OCI-LY7 (cell line): ENCODE measurements around the gene ERLIN1. TPM values are rescaled to one million over a fixed set of nuclear protein-coding genes. Genes with fewer than 3 reads are reported as not detected.

ENCODE experiments used
- BruUV-seq: library from RNA; stranded (reverse); fragments of 400-500 nt; replicated peaks from 2 replicates; lab custom pipeline; 2021; lab: Mats Ljungman, UMichigan
- CTCF ChIA-PET: fragments of 300-600 bp; sonication (Branson Sonifier 250); formaldehyde crosslinking; loops from one replicate; lab custom pipeline; 2022; ENCODE audit warnings: antibody characterized with exemption; ENCODE audit not compliant: unreplicated experiment; lab: Charles Lee
- POLR2A ChIA-PET: fragments of 300-600 bp; sonication (Branson Sonifier 250); formaldehyde crosslinking; loops from one replicate; lab custom pipeline; 2022; ENCODE audit warnings: antibody characterized with exemption; lab: Charles Lee
- DNase-seq: peaks from one replicate; pipeline ENCODE4 v3.0.0-alpha.2; 2015; ENCODE audit warnings: low spot score
- H2AFZ ChIP-seq: fragments of 200-600 bp; sonication (generic), shearing (Covaris generic); 2 replicates; pipeline ENCODE4 v1.6.1; 2014; ENCODE audit warnings: mild to moderate bottlenecking, antibody characterized with exemption, low read length, moderate library complexity
- H3K27ac ChIP-seq: fragments of 200-600 bp; sonication (generic); 2 replicates; pipeline ENCODE4 v1.5.1; 2014; ENCODE audit warnings: mixed run types, low read depth, mild to moderate bottlenecking, moderate library complexity, low read length, inconsistent platforms; ENCODE audit not compliant: poor library complexity, severe bottlenecking
- H3K36me3 ChIP-seq: fragments of 200-600 bp; sonication (generic); 2 replicates; pipeline ENCODE4 v1.6.1; 2014; ENCODE audit warnings: mild to moderate bottlenecking, antibody characterized with exemption, low read length, moderate library complexity, mixed read lengths; ENCODE audit not compliant: insufficient read depth
- H3K4me1 ChIP-seq: fragments of 200-600 bp; sonication (generic); 2 replicates; pipeline ENCODE4 v1.5.1; 2014; ENCODE audit warnings: mild to moderate bottlenecking, low read length; ENCODE audit not compliant: insufficient read depth, poor library complexity, severe bottlenecking
- H3K4me2 ChIP-seq: fragments of 200-600 bp; sonication (generic); 2 replicates; pipeline ENCODE4 v1.6.1; 2014; ENCODE audit warnings: mild to moderate bottlenecking, low read length
- H3K4me3 ChIP-seq: fragments of 200-600 bp; sonication (generic); 2 replicates; pipeline ENCODE4 v1.5.1; 2014; ENCODE audit warnings: mild to moderate bottlenecking, low read depth, low read length; ENCODE audit not compliant: poor library complexity, severe bottlenecking
- H3K79me2 ChIP-seq: fragments of 200-600 bp; sonication (generic); 2 replicates; pipeline ENCODE4 v1.6.1; 2016; ENCODE audit warnings: low read depth, mild to moderate bottlenecking, low read length, moderate library complexity, mixed read lengths; ENCODE audit not compliant: insufficient read depth
- H3K9me2 ChIP-seq: fragments of 200-600 bp; sonication (generic); 2 replicates; pipeline ENCODE4 v1.6.1; 2016; ENCODE audit warnings: mild to moderate bottlenecking, low read length, mixed read lengths; ENCODE audit not compliant: insufficient read depth
- H3K9me3 ChIP-seq: fragments of 200-600 bp; sonication (generic); 2 replicates; pipeline ENCODE4 v1.6.1; 2014; ENCODE audit warnings: mild to moderate bottlenecking, mixed run types, low read length, mixed read lengths
- H4K20me1 ChIP-seq: fragments of 200-600 bp; sonication (generic); 2 replicates; pipeline ENCODE4 v1.6.1; 2014; ENCODE audit warnings: mild to moderate bottlenecking, antibody characterized with exemption, low read length, moderate library complexity, mixed read lengths; ENCODE audit not compliant: insufficient read depth
- EZH2phosphoT487 ChIP-seq: fragments of 200-600 bp; sonication (generic); IDR thresholded peaks from 2 replicates; pipeline ENCODE4 v1.6.1; 2018; ENCODE audit warnings: low read depth, borderline replicate concordance, mild to moderate bottlenecking, mixed run types, antibody characterized with exemption, low read length, moderate library complexity, mixed read lengths
- intact Hi-C: fragments of 100-400 bp; cut with micrococcal nuclease; formaldehyde crosslinking; loops from one replicate; pipeline ENCODE4 v1.10.0; 2022; ENCODE audit not compliant: unreplicated experiment
- total RNA-seq, 2 experiments: library from RNA; depleted of rRNA in 1 of 2; stranded (reverse); fragments of >200 nt in 1 of 2; shearing (Covaris generic) in 1 of 2; gene quantifications; 2 replicates each; pipeline ENCODE4 v1.2.3, GENCODE V29; 2014 to 2022
- TF ChIP-seq, protein P1 (sequence below): fragments of 200-600 bp; sonication (generic); conservative IDR thresholded peaks from 2 replicates; pipeline ENCODE4 v1.5.1; 2014; ENCODE audit warnings: mild to moderate bottlenecking, antibody characterized with exemption, low read length, moderate library complexity, mixed read lengths

Gene ERLIN1
- total RNA-seq, 2 experiments from 2014 or later = 24.1 to 26.7 TPM

DNA sequence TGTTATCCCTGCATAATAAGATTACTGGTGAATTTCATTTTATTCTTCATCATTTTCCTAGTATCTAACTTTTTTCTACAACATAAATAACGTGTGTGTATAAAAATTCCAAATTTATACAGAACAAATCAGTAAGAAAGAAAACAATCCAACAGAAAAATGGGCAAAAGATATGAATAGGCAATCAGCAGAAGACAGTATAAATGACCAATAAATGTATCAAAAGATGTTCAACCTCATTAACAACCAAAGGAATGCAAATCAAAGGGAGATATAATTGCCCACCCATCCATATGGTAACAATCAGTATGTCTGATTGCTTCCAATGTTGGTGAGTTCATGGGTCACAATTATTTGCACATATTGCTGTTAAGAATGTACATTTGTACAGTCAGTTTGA is 13.5 kb downstream of the ERLIN1 start:
- Histone ChIP-seq H3K79me2 (peaks cover 12% of the 10 kb centered on the region; the same call in 1 of the 2 replicates), H3K4me2 (no peak overlapping the region), H3K9me3 (0 out of 2 replicates have a peak, but pooled peaks cover 8% of the 10 kb centered on the region), H3K4me3 (no peak overlapping the region), H4K20me1 (no peaks in the 10 kb centered on the region), H3K36me3 (peaks cover 97% of the 10 kb centered on the region), H3K27ac (no peak overlapping the region), H3K9me2 (no peaks in the 10 kb centered on the region), H3K4me1 (no peaks in the 10 kb centered on the region), H2AFZ (no peak overlapping the region)
- TF ChIP-seq EZH2phosphoT487 = no peak
- TF ChIP-seq, protein P1, sequence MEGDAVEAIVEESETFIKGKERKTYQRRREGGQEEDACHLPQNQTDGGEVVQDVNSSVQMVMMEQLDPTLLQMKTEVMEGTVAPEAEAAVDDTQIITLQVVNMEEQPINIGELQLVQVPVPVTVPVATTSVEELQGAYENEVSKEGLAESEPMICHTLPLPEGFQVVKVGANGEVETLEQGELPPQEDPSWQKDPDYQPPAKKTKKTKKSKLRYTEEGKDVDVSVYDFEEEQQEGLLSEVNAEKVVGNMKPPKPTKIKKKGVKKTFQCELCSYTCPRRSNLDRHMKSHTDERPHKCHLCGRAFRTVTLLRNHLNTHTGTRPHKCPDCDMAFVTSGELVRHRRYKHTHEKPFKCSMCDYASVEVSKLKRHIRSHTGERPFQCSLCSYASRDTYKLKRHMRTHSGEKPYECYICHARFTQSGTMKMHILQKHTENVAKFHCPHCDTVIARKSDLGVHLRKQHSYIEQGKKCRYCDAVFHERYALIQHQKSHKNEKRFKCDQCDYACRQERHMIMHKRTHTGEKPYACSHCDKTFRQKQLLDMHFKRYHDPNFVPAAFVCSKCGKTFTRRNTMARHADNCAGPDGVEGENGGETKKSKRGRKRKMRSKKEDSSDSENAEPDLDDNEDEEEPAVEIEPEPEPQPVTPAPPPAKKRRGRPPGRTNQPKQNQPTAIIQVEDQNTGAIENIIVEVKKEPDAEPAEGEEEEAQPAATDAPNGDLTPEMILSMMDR = no peak
- CTCF ChIA-PET = no interaction called here
- DNase-seq = no peak
- intact Hi-C loops = no loop called here
- POLR2A ChIA-PET = interaction anchor here (1.0 kb wide), 1 partner anchor 18 kb away, joined by 3 read pairs; no protein-coding TSS in a partner anchor
- BruUV-seq = no TSS peak

- no peak overlapping the region for H2AFZ ChIP-seq
- CTCF ChIA-PET = no interaction called here
- intact Hi-C loops = no loop called here
Measured at GRCh38 chr10:100168313-100168643, 17.6 kb downstream of the ERLIN1 start.

More at GRCh38 chr10:100168313-100168643, 17.6 kb downstream of the ERLIN1 start:
- Histone ChIP-seq H3K9me2 (no peaks in the 10 kb centered on the region), H3K27ac (no peak overlapping the region), H3K9me3 (0 out of 2 replicates have a peak, but pooled peaks cover 8% of the 10 kb centered on the region), H4K20me1 (no peaks in the 10 kb centered on the region), H3K4me2 (no peak overlapping the region), H3K4me3 (no peak overlapping the region), H3K36me3 (peaks cover 94% of the 10 kb centered on the region), H3K4me1 (no peaks in the 10 kb centered on the region), H3K79me2 (peaks cover 12% of the 10 kb centered on the region; the same call in 1 of the 2 replicates)
- POLR2A ChIA-PET = interaction anchor here (1.0 kb wide), 1 partner anchor 15 kb away, joined by 3 read pairs; no protein-coding TSS in a partner anchor
- no peak for DNase-seq
- no TSS peak for BruUV-seq
- TF ChIP-seq EZH2phosphoT487 = no peak
- TF ChIP-seq, protein P1 = no peak
